HepG2 (cell line): ENCODE data around the gene POLR3E. TPM values are rescaled to one million over a fixed set of nuclear protein-coding genes. Genes with fewer than 3 reads are reported as not detected.

ENCODE experiments used
- ATF1 ChIP-seq: IDR thresholded peaks from 2 replicates; pipeline ENCODE4 v1.6.1; 2016; ENCODE audit warnings: mild to moderate bottlenecking, control low read depth
- ETV6 ChIP-seq: sonication (generic); formaldehyde crosslinking; conservative IDR thresholded peaks from 2 replicates; pipeline ENCODE4 v1.4.0; 2020; ENCODE audit warnings: missing genetic modification reagents
- GFI1 ChIP-seq: sonication (generic); formaldehyde crosslinking; IDR thresholded peaks from 2 replicates; pipeline ENCODE4 v1.5.0; 2020; ENCODE audit warnings: missing genetic modification reagents, mild to moderate bottlenecking, borderline replicate concordance
- MYC ChIP-seq: sonication (generic); formaldehyde crosslinking; IDR thresholded peaks from 2 replicates; pipeline ENCODE4 v1.9.0; 2021; ENCODE audit warnings: missing genetic modification reagents, borderline replicate concordance
- PLRG1 ChIP-seq: fragments of 450-650 bp; conservative IDR thresholded peaks from 2 replicates; pipeline ENCODE4 v1.6.1; 2016
- YEATS2 ChIP-seq: sonication (generic); formaldehyde crosslinking; IDR thresholded peaks from 2 replicates; pipeline ENCODE4 v1.4.0; 2020; ENCODE audit warnings: missing genetic modification reagents, borderline replicate concordance
- YY1 ChIP-seq: IDR thresholded peaks from 2 replicates; pipeline ENCODE4 v1.6.1; 2011; ENCODE audit warnings: low read length, low read depth, moderate library complexity, mild to moderate bottlenecking; ENCODE audit not compliant: insufficient read depth, insufficient replicate concordance
- ZBTB20 ChIP-seq: sonication (generic); formaldehyde crosslinking; IDR thresholded peaks from 2 replicates; pipeline ENCODE4 v1.8.1; 2023; ENCODE audit warnings: missing genetic modification reagents, low read depth, mild to moderate bottlenecking, borderline replicate concordance
- ZFYVE20 ChIP-seq: sonication (generic); formaldehyde crosslinking; IDR thresholded peaks from 2 replicates; pipeline ENCODE4 v1.8.0; 2023; ENCODE audit warnings: low read depth, mild to moderate bottlenecking, moderate library complexity, missing genetic modification reagents, borderline replicate concordance
- ZNF460 ChIP-seq: sonication (generic); formaldehyde crosslinking; IDR thresholded peaks from 2 replicates; pipeline ENCODE4 v1.5.1; 2020; ENCODE audit warnings: missing genetic modification reagents, mild to moderate bottlenecking, borderline replicate concordance
- ZNF720 ChIP-seq: sonication (generic); formaldehyde crosslinking; IDR thresholded peaks from 2 replicates; pipeline ENCODE4 v1.4.0; 2020; ENCODE audit warnings: missing genetic modification reagents
- ZNF749 ChIP-seq: sonication (generic); formaldehyde crosslinking; IDR thresholded peaks from 2 replicates; pipeline ENCODE4 v1.8.0; 2022; ENCODE audit warnings: mild to moderate bottlenecking, missing genetic modification reagents, moderate library complexity, borderline replicate concordance
- ZNF777 ChIP-seq: sonication (generic); formaldehyde crosslinking; IDR thresholded peaks from 2 replicates; pipeline ENCODE4 v1.4.0; 2020; ENCODE audit warnings: missing genetic modification reagents
- ZNF879 ChIP-seq: sonication (generic); formaldehyde crosslinking; IDR thresholded peaks from 2 replicates; pipeline ENCODE4 v1.8.1; 2023; ENCODE audit warnings: missing genetic modification reagents
- polyA plus RNA-seq, 8 experiments: library from polyadenylated mRNA; depleted of rRNA in 3 of 8; stranded (reverse) in 7 of 8; unstranded in 1 of 8; fragments of >200 nt; fragmentation: Illumina TruSeq in 4 of 8; extraction: Trizol in 4 of 8; gene quantifications; 2 replicates each; pipeline versions ENCODE4 v1.2.1 to v1.2.3, GENCODE V29; 2011 to 2016; ENCODE audit warnings: low read depth in 4 of 8, missing spikeins in 1 of 8, mixed read lengths in 1 of 8; ENCODE audit not compliant: insufficient read depth in 1 of 8
- total RNA-seq, 5 experiments: library from RNA; depleted of rRNA; stranded (reverse); fragments of >200 nt; fragmentation: Illumina TruSeq; extraction: Trizol; gene quantifications; 2 replicates each; pipeline ENCODE4 v1.2.3, GENCODE V29; 2016; ENCODE audit warnings: low read depth in 1 of 5
- TF ChIP-seq, protein P1 (sequence below): sonication (generic); formaldehyde crosslinking; IDR thresholded peaks from 2 replicates; pipeline ENCODE4 v1.4.0; 2020; ENCODE audit warnings: mild to moderate bottlenecking, missing genetic modification reagents
- TF ChIP-seq, protein P2 (sequence below): sonication (generic); formaldehyde crosslinking; conservative IDR thresholded peaks from 2 replicates; pipeline ENCODE4 v1.4.0; 2020; ENCODE audit warnings: missing genetic modification reagents
- TF ChIP-seq, protein P3 (sequence below): sonication (generic); formaldehyde crosslinking; IDR thresholded peaks from 2 replicates; pipeline ENCODE4 v1.8.0; 2022; ENCODE audit warnings: missing genetic modification reagents, mild to moderate bottlenecking, moderate library complexity, borderline replicate concordance
- TF ChIP-seq, protein P4 (sequence below): sonication (generic); formaldehyde crosslinking; IDR thresholded peaks from one replicate; pipeline ENCODE4 v1.5.1; 2020; ENCODE audit warnings: mild to moderate bottlenecking, missing genetic modification reagents; ENCODE audit errors: not compliant biosample characterization

POLR3E gene
- total and polyA plus RNA-seq, 2 of the 13 experiments (the other 11 are each of a cell fraction or from before 2014, with no cell fraction given) = 135 to 262 TPM

DNA sequence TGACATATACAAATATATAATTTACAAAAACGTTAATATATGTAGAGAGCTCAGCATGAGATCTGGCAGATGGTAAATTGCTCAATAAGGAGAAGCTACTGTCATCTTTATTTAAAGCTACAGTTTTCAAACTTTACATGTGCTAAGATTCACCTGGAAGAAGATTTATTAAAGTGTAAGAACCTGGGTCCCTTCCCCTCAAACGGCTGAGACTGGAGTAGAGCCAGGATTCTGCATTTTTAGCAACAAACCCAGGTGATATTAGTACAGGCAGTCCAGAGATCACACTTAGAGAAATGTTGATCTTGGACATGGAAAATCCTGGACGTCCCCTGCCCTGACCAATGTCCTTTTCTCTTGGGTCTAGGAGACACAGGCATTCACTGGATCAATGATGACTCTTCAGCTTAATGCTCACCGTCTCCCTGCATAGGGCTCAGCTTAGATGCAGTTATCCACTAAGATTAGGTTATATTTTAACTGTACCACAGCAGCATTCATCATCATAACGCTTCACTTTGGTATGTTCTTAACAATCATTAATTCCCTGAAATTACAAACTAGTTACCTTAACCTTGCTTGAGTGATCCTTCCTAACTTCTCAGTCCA, 56.8 kb downstream of the POLR3E start (continued):
- TF ChIP-seq ETV6 = no peak
- TF ChIP-seq, protein P1, sequence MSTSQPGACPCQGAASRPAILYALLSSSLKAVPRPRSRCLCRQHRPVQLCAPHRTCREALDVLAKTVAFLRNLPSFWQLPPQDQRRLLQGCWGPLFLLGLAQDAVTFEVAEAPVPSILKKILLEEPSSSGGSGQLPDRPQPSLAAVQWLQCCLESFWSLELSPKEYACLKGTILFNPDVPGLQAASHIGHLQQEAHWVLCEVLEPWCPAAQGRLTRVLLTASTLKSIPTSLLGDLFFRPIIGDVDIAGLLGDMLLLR (CRISPR knock-in tag) = no peak
- TF ChIP-seq, protein P2, sequence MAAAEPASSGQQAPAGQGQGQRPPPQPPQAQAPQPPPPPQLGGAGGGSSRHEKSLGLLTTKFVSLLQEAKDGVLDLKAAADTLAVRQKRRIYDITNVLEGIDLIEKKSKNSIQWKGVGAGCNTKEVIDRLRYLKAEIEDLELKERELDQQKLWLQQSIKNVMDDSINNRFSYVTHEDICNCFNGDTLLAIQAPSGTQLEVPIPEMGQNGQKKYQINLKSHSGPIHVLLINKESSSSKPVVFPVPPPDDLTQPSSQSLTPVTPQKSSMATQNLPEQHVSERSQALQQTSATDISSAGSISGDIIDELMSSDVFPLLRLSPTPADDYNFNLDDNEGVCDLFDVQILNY (CRISPR knock-in tag) = no peak
- TF ChIP-seq PLRG1 = no peak
- peak; percentile 12; the same call in 1 of the 2 replicates for TF ChIP-seq YEATS2 (CRISPR knock-in tag)
- TF ChIP-seq, protein P3, sequence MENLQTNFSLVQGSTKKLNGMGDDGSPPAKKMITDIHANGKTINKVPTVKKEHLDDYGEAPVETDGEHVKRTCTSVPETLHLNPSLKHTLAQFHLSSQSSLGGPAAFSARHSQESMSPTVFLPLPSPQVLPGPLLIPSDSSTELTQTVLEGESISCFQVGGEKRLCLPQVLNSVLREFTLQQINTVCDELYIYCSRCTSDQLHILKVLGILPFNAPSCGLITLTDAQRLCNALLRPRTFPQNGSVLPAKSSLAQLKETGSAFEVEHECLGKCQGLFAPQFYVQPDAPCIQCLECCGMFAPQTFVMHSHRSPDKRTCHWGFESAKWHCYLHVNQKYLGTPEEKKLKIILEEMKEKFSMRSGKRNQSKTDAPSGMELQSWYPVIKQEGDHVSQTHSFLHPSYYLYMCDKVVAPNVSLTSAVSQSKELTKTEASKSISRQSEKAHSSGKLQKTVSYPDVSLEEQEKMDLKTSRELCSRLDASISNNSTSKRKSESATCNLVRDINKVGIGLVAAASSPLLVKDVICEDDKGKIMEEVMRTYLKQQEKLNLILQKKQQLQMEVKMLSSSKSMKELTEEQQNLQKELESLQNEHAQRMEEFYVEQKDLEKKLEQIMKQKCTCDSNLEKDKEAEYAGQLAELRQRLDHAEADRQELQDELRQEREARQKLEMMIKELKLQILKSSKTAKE (CRISPR knock-in tag) = no peak
- no peak for TF ChIP-seq MYC
- 0 out of 2 replicates have a peak, but pooled peaks have one; percentile 4 for TF ChIP-seq ATF1 (CRISPR knock-in tag)
- no peak for TF ChIP-seq ZNF749 (CRISPR knock-in tag)
- TF ChIP-seq YY1 = no peak
- TF ChIP-seq ZFYVE20 (CRISPR knock-in tag) = no peak
- TF ChIP-seq, protein P4, sequence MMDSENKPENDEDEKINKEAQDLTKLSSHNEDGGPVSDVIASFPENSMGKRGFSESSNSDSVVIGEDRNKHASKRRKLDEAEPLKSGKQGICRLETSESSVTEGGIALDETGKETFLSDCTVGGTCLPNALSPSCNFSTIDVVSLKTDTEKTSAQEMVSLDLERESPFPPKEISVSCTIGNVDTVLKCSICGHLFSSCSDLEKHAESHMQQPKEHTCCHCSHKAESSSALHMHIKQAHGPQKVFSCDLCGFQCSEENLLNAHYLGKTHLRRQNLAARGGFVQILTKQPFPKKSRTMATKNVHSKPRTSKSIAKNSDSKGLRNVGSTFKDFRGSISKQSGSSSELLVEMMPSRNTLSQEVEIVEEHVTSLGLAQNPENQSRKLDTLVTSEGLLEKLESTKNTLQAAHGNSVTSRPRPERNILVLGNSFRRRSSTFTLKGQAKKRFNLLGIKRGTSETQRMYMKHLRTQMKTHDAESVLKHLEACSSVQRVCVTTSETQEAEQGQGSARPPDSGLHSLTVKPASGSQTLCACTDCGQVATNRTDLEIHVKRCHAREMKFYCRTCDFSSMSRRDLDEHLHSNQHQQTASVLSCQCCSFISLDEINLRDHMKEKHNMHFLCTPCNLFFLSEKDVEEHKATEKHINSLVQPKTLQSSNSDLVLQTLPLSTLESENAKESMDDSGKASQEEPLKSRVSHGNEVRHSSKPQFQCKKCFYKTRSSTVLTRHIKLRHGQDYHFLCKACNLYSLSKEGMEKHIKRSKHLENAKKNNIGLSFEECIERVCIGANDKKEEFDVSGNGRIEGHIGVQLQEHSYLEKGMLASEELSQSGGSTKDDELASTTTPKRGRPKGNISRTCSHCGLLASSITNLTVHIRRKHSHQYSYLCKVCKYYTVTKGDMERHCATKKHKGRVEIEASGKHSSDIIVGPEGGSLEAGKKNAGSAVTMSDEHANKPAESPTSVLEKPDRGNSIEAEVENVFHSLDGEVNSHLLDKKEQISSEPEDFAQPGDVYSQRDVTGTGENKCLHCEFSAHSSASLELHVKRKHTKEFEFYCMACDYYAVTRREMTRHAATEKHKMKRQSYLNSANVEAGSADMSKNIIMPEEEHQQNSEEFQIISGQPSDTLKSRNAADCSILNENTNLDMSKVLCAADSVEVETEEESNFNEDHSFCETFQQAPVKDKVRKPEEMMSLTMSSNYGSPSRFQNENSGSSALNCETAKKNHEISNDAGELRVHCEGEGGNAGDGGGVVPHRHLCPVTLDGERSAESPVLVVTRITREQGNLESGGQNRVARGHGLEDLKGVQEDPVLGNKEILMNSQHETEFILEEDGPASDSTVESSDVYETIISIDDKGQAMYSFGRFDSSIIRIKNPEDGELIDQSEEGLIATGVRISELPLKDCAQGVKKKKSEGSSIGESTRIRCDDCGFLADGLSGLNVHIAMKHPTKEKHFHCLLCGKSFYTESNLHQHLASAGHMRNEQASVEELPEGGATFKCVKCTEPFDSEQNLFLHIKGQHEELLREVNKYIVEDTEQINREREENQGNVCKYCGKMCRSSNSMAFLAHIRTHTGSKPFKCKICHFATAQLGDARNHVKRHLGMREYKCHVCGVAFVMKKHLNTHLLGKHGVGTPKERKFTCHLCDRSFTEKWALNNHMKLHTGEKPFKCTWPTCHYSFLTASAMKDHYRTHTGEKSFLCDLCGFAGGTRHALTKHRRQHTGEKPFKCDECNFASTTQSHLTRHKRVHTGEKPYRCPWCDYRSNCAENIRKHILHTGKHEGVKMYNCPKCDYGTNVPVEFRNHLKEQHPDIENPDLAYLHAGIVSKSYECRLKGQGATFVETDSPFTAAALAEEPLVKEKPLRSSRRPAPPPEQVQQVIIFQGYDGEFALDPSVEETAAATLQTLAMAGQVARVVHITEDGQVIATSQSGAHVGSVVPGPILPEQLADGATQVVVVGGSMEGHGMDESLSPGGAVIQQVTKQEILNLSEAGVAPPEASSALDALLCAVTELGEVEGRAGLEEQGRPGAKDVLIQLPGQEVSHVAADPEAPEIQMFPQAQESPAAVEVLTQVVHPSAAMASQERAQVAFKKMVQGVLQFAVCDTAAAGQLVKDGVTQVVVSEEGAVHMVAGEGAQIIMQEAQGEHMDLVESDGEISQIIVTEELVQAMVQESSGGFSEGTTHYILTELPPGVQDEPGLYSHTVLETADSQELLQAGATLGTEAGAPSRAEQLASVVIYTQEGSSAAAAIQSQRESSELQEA = no peak
- TF ChIP-seq ZBTB20 = peak; percentile 75; the same call in 1 of the 2 replicates
- no peak for TF ChIP-seq ZNF879
- no peak for TF ChIP-seq ZNF460 (CRISPR knock-in tag)
- 0 out of 2 replicates have a peak, but pooled peaks have one; percentile 38 for TF ChIP-seq ZNF777 (CRISPR knock-in tag)
- TF ChIP-seq ZNF720 = no peak
- TF ChIP-seq GFI1 (CRISPR knock-in tag) = no peak
